ACHN (cell line): ENCODE measurements around the gene OSBPL3.
A peak's percentile ranks its signal among the peaks of the same experiment; 100 is the strongest.

ENCODE experiments used
- DNase-seq: peaks from one replicate; pipeline ENCODE4 v3.0.0-alpha.2; 2015
- in situ Hi-C: cut with HindIII; loops from 2 replicates; pipeline ENCODE4 v1.10.0; 2017; ENCODE audit warnings: low sequenced_read_pairs, low pct_ligation_motif_present, low pct_unique_long_range_greater_than_20kb

The OSBPL3 gene

GRCh38 chr7:24769014-24769830 lies 210.8 kb downstream of the OSBPL3 start:
- in situ Hi-C loops, result no loop called here
- DNase-seq, result no peak

GRCh38 chr7:24767878-24768569 lies 212.0 kb downstream of the OSBPL3 start:
- in situ Hi-C loops, result no loop called here
- no peak for DNase-seq

GRCh38 chr7:24764972-24765744 lies 214.8 kb downstream of the OSBPL3 start:
- in situ Hi-C loops, result no loop called here
- no peak for DNase-seq

GRCh38 chr7:24764011-24764410 lies 216.0 kb downstream of the OSBPL3 start:
- in situ Hi-C loops, result no loop called here
- no peak for DNase-seq

GRCh38 chr7:24763303-24763901 lies 216.6 kb downstream of the OSBPL3 start:
- in situ Hi-C loops, result no loop called here
- DNase-seq, result no peak

GRCh38 chr7:24762771-24763170 lies 217.2 kb downstream of the OSBPL3 start:
- no peak for DNase-seq
- in situ Hi-C loops, result no loop called here

GRCh38 chr7:24760968-24761367 lies 219.0 kb downstream of the OSBPL3 start:
- in situ Hi-C loops, result no loop called here
- no peak for DNase-seq

- in situ Hi-C loops, result no loop called here
- DNase-seq, result peak; percentile 88
Observed at GRCh38 chr7:24757353-24758275, 222.4 kb downstream of the OSBPL3 start, which contains the start of gene GSDME. Gene GSDME (minus strand): TSS chr7:24757464. CDS start chr7:24749774, 7,690 bp downstream.

GRCh38 chr7:24756545-24757352 lies 223.2 kb downstream of the OSBPL3 start:
- in situ Hi-C loops, result no loop called here
- peak; percentile 76 for DNase-seq

- in situ Hi-C loops, result no loop called here
- peak; percentile 80 for DNase-seq
Observed at GRCh38 chr7:24755541-24756407, 224.2 kb downstream of the OSBPL3 start.

GRCh38 chr7:24754906-24755506 lies 225.0 kb downstream of the OSBPL3 start:
- in situ Hi-C loops, result no loop called here
- no peak for DNase-seq

- in situ Hi-C loops, result no loop called here
Observed at GRCh38 chr7:24752073-24752800, 227.7 kb downstream of the OSBPL3 start.

GRCh38 chr7:24751484-24751883 lies 228.5 kb downstream of the OSBPL3 start:
- in situ Hi-C loops, result no loop called here
- no peak for DNase-seq

More at GRCh38 chr7:24752073-24752800, 227.7 kb downstream of the OSBPL3 start:
- no peak for DNase-seq

- DNase-seq, result no peak
- in situ Hi-C loops, result no loop called here
Observed at GRCh38 chr7:24750441-24751055, 229.4 kb downstream of the OSBPL3 start.

- no peak for DNase-seq
- in situ Hi-C loops, result no loop called here
Observed at GRCh38 chr7:24748521-24748920, 231.5 kb downstream of the OSBPL3 start.
